ENCODE measurements around the gene NDUFA11. TPM values are rescaled to one million over a fixed set of nuclear protein-coding genes. Genes with fewer than 3 reads are reported as not detected.
A peak's percentile ranks its signal among the peaks of the same experiment; 100 is the strongest.

The NDUFA11 gene
- total RNA-seq, 4 donors from 2014 or later, result 80.9 to 245 (median 174) TPM

- peaks cover 29% of the 10 kb centered on the region for H3K4me1 ChIP-seq
- 61% methylated on average over 5 of the region's 14 CpGs for WGBS
- H3K9me3 ChIP-seq, result no peaks in the 10 kb centered on the region
- DNase-seq (ENCODE audit: low spot score in 2 of 2), result no peak
- TF ChIP-seq CTCF (IDR thresholded peaks at IDR 0.05) (no peak), POLR2A (IDR thresholded peaks at IDR 0.05) (no peak), POLR2AphosphoS5 (IDR thresholded peaks at IDR 0.05) (no peak), EP300 (IDR thresholded peaks at IDR 0.05) (no peak)
- H3K36me3 ChIP-seq, result peaks cover 18% of the 10 kb centered on the region
- no peak overlapping the region for H3K27ac ChIP-seq
- no peaks in the 10 kb centered on the region for H3K27me3 ChIP-seq
- H3K4me3 ChIP-seq, result no peak overlapping the region
These were observed 5.3 kb upstream of the NDUFA11 start for GRCh38 chr19:5908773-5909442.

- 57% methylated on average over 5 of the region's 5 CpGs for WGBS
These were observed 3.7 kb upstream of the NDUFA11 start for GRCh38 chr19:5907241-5907640.

GRCh38 chr19:5905114-5905778, 1.7 kb upstream of the NDUFA11 start:
- Histone ChIP-seq H3K27ac (peak overlapping the region; percentile 84), H3K4me3 (peak overlapping the region; percentile 90), H3K4me1 (peaks cover 47% of the 10 kb centered on the region), H3K9me3 (no peaks in the 10 kb centered on the region), H3K27me3 (no peaks in the 10 kb centered on the region), H3K36me3 (peaks cover 25% of the 10 kb centered on the region)
- 44% methylated on average over 31 of the region's 31 CpGs for WGBS
- no peak for TF ChIP-seq POLR2AphosphoS5 (IDR thresholded peaks at IDR 0.05)
- TF ChIP-seq CTCF (IDR thresholded peaks at IDR 0.05), result no peak
- TF ChIP-seq EP300 (IDR thresholded peaks at IDR 0.05), result no peak
- no peak for TF ChIP-seq POLR2A (IDR thresholded peaks at IDR 0.05)
- no peak for DNase-seq (ENCODE audit: low spot score in 2 of 2)

More at GRCh38 chr19:5907241-5907640, 3.7 kb upstream of the NDUFA11 start:
- TF ChIP-seq CTCF (IDR thresholded peaks at IDR 0.05) (no peak), POLR2A (IDR thresholded peaks at IDR 0.05) (no peak), EP300 (IDR thresholded peaks at IDR 0.05) (no peak), POLR2AphosphoS5 (IDR thresholded peaks at IDR 0.05) (no peak)
- Histone ChIP-seq H3K4me3 (no peak overlapping the region), H3K36me3 (peaks cover 18% of the 10 kb centered on the region), H3K27me3 (no peaks in the 10 kb centered on the region), H3K9me3 (no peaks in the 10 kb centered on the region), H3K27ac (no peak overlapping the region), H3K4me1 (peaks cover 34% of the 10 kb centered on the region)
- DNase-seq (ENCODE audit: low spot score in 2 of 2), result no peak

GRCh38 chr19:5904352-5905113, 943 bp upstream of the NDUFA11 start, which contains the start of gene VMAC:
Gene VMAC, plus strand, starts transcription at chr19:5904872. Its CDS starts 19 bp downstream, at chr19:5904891.
- Histone ChIP-seq H3K4me3 (peak within 1 kb of the TSS; percentile 91), H3K4me1 (peaks cover 40% of the 10 kb centered on the region), H3K27me3 (no peaks in the 10 kb centered on the region), H3K27ac (peak within 1 kb of the TSS; percentile 93), H3K36me3 (peaks cover 19% of the 10 kb centered on the region), H3K9me3 (no peaks in the 10 kb centered on the region)
- WGBS, result under 1% methylated on average over 13 of the region's 61 CpGs
- DNase-seq (ENCODE audit: low spot score in 2 of 2), result peak; percentile 100
- TF ChIP-seq POLR2A (IDR thresholded peaks at IDR 0.05) (no peak), EP300 (IDR thresholded peaks at IDR 0.05) (no peak), CTCF (IDR thresholded peaks at IDR 0.05) (no peak), POLR2AphosphoS5 (IDR thresholded peaks at IDR 0.05) (peak in 1 of 3 donors; percentile 20)

All from suprapubic skin (tissue), 4 donors.